HG02938 (cell line): ENCODE measurements around the gene PFDN2.
"Not testable (repeated sequence)": the region's sequence is repeated elsewhere in the genome, so short reads cannot be mapped to it uniquely, and the experiment has no call there.

Experiments used
- ATAC-seq: cut with Tn5 transposase; IDR thresholded peaks from one replicate; pipeline ENCODE4 v1.9.1; 2021; ENCODE audit warnings: mild to moderate bottlenecking, moderate library complexity; ENCODE audit not compliant: unreplicated experiment

Gene PFDN2

GRCh38 chr1:161082996-161083747 lies 34.7 kb downstream of the PFDN2 start:
- ATAC-seq: no peak

- ATAC-seq: no peak
Measured at GRCh38 chr1:161082483-161082882, 35.4 kb downstream of the PFDN2 start.

- ATAC-seq: no peak
Measured at GRCh38 chr1:161081519-161081918, 36.3 kb downstream of the PFDN2 start.

- no peak for ATAC-seq
Measured at GRCh38 chr1:161080441-161081405, 37.1 kb downstream of the PFDN2 start.

GRCh38 chr1:161079436-161080110 lies 38.3 kb downstream of the PFDN2 start:
- ATAC-seq: no peak

GRCh38 chr1:161077426-161077825 lies 40.4 kb downstream of the PFDN2 start:
- ATAC-seq: no peak

- ATAC-seq: no peak
Measured at GRCh38 chr1:161076410-161076809, 41.4 kb downstream of the PFDN2 start.

GRCh38 chr1:161074676-161075368 lies 43.0 kb downstream of the PFDN2 start:
- ATAC-seq: no peak

GRCh38 chr1:161073474-161074121 lies 44.2 kb downstream of the PFDN2 start:
- no peak for ATAC-seq

GRCh38 chr1:161072751-161073449 lies 44.9 kb downstream of the PFDN2 start:
- ATAC-seq: no peak

GRCh38 chr1:161071886-161072371 lies 45.9 kb downstream of the PFDN2 start:
- ATAC-seq: no peak

GRCh38 chr1:161070761-161071160 lies 47.1 kb downstream of the PFDN2 start:
- no peak for ATAC-seq

GRCh38 chr1:161069731-161070270 lies 48.0 kb downstream of the PFDN2 start, which contains the start of gene ARHGAP30:
ARHGAP30 (minus strand) TSS chr1:161069891; CDS start chr1:161069624, 267 bp downstream.
- peak; percentile 87 for ATAC-seq

GRCh38 chr1:161069241-161069640 lies 48.6 kb downstream of the PFDN2 start:
- ATAC-seq: peak; percentile 7

GRCh38 chr1:161068306-161069234 lies 49.3 kb downstream of the PFDN2 start:
- peak; percentile 46 for ATAC-seq

GRCh38 chr1:161066694-161067093 lies 51.1 kb downstream of the PFDN2 start:
- ATAC-seq: no peak

- not testable (repeated sequence) for ATAC-seq
Measured at GRCh38 chr1:161065681-161066080, 52.2 kb downstream of the PFDN2 start.

- not testable (repeated sequence) for ATAC-seq
Measured at GRCh38 chr1:161063936-161064335, 53.9 kb downstream of the PFDN2 start.
